ENCODE data around the gene C3orf52.

Gene C3orf52

DNA sequence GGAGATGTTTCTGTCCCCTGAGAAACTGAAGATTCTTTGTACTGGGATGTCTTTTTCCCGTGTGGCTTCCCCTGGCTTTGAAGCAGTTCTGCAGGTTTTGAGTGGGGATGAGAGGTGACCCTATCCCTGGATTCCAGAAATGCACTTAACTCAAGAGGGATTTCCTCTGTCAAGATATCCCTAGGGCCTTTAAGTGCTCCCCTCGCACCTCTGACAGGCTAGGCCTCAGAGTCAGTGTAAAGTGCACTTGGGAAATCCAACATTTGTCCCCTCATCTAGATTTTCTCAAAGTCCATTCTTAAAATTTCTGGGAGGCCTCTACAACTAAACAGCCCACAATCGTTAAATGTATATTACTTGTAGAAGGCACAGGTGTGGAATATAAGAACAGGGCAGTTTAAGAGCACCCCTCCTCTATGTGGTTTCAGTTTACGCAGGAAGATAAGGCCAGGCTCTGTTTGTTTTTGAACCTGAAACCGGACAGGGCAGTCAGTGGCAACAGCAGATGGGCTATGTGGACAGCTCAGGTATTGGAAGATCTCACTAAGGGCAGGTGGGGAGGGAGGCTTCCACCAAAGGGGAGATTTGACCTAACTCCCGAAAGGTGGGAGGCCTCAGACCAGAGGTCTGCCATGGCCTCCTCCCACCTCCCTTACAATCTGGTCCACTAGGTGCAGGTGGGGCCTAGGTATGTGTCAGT is 4.8 kb downstream of the C3orf52 start:
- TF ChIP-seq SPI1 (IDR thresholded peaks at IDR 0.05; ENCODE audit: borderline replicate concordance, low read depth), result no peak
- TF ChIP-seq, protein P1, sequence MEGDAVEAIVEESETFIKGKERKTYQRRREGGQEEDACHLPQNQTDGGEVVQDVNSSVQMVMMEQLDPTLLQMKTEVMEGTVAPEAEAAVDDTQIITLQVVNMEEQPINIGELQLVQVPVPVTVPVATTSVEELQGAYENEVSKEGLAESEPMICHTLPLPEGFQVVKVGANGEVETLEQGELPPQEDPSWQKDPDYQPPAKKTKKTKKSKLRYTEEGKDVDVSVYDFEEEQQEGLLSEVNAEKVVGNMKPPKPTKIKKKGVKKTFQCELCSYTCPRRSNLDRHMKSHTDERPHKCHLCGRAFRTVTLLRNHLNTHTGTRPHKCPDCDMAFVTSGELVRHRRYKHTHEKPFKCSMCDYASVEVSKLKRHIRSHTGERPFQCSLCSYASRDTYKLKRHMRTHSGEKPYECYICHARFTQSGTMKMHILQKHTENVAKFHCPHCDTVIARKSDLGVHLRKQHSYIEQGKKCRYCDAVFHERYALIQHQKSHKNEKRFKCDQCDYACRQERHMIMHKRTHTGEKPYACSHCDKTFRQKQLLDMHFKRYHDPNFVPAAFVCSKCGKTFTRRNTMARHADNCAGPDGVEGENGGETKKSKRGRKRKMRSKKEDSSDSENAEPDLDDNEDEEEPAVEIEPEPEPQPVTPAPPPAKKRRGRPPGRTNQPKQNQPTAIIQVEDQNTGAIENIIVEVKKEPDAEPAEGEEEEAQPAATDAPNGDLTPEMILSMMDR (IDR thresholded peaks at IDR 0.05; ENCODE audit: insufficient read depth, low read length), result no peak
- no peak for TF ChIP-seq GABPA (IDR thresholded peaks at IDR 0.05; ENCODE audit: low read depth)
- TF ChIP-seq, protein P2, sequence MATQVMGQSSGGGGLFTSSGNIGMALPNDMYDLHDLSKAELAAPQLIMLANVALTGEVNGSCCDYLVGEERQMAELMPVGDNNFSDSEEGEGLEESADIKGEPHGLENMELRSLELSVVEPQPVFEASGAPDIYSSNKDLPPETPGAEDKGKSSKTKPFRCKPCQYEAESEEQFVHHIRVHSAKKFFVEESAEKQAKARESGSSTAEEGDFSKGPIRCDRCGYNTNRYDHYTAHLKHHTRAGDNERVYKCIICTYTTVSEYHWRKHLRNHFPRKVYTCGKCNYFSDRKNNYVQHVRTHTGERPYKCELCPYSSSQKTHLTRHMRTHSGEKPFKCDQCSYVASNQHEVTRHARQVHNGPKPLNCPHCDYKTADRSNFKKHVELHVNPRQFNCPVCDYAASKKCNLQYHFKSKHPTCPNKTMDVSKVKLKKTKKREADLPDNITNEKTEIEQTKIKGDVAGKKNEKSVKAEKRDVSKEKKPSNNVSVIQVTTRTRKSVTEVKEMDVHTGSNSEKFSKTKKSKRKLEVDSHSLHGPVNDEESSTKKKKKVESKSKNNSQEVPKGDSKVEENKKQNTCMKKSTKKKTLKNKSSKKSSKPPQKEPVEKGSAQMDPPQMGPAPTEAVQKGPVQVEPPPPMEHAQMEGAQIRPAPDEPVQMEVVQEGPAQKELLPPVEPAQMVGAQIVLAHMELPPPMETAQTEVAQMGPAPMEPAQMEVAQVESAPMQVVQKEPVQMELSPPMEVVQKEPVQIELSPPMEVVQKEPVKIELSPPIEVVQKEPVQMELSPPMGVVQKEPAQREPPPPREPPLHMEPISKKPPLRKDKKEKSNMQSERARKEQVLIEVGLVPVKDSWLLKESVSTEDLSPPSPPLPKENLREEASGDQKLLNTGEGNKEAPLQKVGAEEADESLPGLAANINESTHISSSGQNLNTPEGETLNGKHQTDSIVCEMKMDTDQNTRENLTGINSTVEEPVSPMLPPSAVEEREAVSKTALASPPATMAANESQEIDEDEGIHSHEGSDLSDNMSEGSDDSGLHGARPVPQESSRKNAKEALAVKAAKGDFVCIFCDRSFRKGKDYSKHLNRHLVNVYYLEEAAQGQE (IDR thresholded peaks at IDR 0.05; ENCODE audit: insufficient replicate concordance, low read depth), result no peak
- TF ChIP-seq POLR2AphosphoS5 (IDR thresholded peaks at IDR 0.05; ENCODE audit: low read depth), result no peak
- DNase-seq (ENCODE audit: low read depth in 1 of 2, low spot score in 1 of 2), result no peak
- H3K27me3 ChIP-seq (ENCODE audit: insufficient read depth, poor library complexity, severe bottlenecking), result peaks cover 22% of the 10 kb centered on the region
- no peak overlapping the region for H3K4me3 ChIP-seq (replicated peaks; ENCODE audit: insufficient read depth, low read length)
- H3K27ac ChIP-seq (replicated peaks), result no peak overlapping the region

DNA sequence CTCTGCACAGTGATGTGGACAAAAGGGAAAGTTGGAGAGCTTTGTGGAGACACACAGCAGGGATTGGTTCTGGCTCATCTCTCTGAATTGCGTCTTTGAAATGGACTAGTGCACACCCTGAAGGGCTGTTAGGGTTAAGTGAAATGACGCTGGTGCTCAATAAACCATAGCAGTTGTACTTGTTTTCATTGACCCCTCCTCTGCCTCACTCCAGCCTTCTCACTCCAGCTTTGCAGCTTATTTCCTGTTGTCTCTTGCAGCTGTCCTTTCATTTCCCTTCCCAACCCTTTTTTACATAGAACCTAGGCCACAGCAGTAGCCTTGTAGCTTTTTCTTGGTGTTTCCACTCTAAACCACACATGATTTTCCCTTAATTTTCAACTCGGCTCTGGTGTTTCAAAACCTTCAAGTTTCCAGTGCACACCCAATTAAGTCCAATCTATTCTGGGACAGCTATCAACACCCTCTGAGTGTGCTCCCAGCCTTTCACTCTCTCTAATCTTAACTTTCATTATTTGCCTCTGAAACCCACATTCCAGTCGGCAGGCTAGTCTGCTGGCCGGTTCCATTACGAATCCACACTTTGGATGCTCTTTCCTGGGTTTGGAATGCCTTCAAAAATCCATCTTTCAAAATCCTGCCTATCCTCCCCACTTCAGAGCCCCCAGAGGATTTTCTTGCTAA is 6.4 kb downstream of the C3orf52 start:
- H3K27me3 ChIP-seq (ENCODE audit: insufficient read depth, poor library complexity, severe bottlenecking), result peaks cover 8% of the 10 kb centered on the region
- no peak for DNase-seq (ENCODE audit: low read depth in 1 of 2, low spot score in 1 of 2)
- H3K27ac ChIP-seq (replicated peaks), result no peak overlapping the region
- TF ChIP-seq POLR2AphosphoS5 (IDR thresholded peaks at IDR 0.05; ENCODE audit: low read depth), result no peak
- TF ChIP-seq, protein P2 (IDR thresholded peaks at IDR 0.05; ENCODE audit: insufficient replicate concordance, low read depth), result no peak
- TF ChIP-seq GABPA (IDR thresholded peaks at IDR 0.05; ENCODE audit: low read depth), result no peak
- TF ChIP-seq SPI1 (IDR thresholded peaks at IDR 0.05; ENCODE audit: borderline replicate concordance, low read depth), result no peak
- TF ChIP-seq, protein P1 (IDR thresholded peaks at IDR 0.05; ENCODE audit: insufficient read depth, low read length), result no peak
- H3K4me3 ChIP-seq (replicated peaks; ENCODE audit: insufficient read depth, low read length), result no peak overlapping the region

DNA sequence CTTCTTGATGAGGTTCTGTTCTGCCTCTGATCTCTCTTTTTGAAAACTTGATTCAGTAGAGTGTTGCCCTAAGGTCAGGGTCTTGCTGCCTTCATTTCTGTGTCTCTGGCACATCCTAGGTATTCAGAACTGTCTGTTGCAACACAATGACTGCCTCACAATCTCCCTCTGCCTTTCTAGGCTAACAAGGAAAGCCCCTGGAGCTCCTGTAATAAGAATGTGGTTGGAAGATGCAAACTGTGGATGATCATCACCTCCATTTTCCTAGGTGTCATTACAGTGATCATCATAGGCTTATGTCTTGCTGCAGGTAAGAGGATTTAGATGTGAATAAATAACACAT is 7.0 kb downstream of the C3orf52 start:
- Histone ChIP-seq H3K4me3 (replicated peaks; ENCODE audit: insufficient read depth, low read length) (no peak overlapping the region), H3K27me3 (ENCODE audit: insufficient read depth, poor library complexity, severe bottlenecking) (peaks cover 4% of the 10 kb centered on the region), H3K27ac (replicated peaks) (no peak overlapping the region)
- TF ChIP-seq SPI1 (IDR thresholded peaks at IDR 0.05; ENCODE audit: borderline replicate concordance, low read depth) (no peak), GABPA (IDR thresholded peaks at IDR 0.05; ENCODE audit: low read depth) (no peak), POLR2AphosphoS5 (IDR thresholded peaks at IDR 0.05; ENCODE audit: low read depth) (no peak)
- TF ChIP-seq, protein P2 (IDR thresholded peaks at IDR 0.05; ENCODE audit: insufficient replicate concordance, low read depth), result no peak
- TF ChIP-seq, protein P1 (IDR thresholded peaks at IDR 0.05; ENCODE audit: insufficient read depth, low read length), result no peak
- no peak for DNase-seq (ENCODE audit: low read depth in 1 of 2, low spot score in 1 of 2)
